ENCODE measurements around the gene PTPRZ1.

PTPRZ1 gene

DNA sequence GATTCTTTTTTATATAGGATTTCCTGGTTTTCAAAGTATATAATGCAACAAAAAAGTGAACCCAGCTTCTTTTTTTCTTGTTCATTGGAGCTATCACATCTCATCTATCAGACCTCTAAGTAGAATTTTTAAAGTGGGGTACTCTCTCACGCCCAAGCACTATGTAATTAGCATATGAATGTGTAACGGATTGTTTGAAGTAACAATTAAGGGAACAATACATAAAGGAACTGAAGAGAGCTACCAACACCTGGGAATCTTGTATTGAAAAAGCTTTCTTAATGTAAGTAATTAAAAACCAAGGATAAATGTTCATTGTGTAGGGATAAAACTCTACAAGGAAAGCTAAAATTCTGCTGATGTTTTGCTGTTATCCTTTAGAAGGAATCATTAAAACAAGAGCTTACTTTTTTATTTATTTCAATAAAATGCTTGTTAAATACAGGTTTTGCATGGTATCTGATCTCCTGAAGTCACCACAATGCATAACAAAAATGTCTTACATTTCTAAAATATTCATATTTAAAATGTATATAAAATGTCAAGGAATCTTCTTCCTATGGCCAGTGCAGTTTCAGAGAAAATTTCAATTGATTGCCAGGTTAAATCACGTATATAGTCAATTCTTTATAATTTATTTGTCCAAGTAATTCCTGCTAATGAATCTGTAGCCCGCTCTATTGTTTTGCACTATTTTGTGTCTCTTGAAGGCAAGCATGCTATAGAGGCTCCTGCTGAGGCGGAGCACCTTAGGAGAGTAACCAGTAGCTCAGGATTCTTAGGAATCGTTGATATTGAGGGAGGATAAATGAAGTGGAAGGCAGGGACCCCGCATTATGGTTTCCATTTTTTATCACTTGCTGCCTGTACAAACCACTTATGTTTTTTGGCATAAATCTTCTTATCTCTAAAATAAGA, 51.6 kb downstream of the PTPRZ1 start:
- no peak for DNase-seq (ENCODE audit: low read depth)
- H3K4me3 ChIP-seq (ENCODE audit: control insufficient read depth, low read depth, low read length), result no peak overlapping the region
- TF ChIP-seq, protein P1, sequence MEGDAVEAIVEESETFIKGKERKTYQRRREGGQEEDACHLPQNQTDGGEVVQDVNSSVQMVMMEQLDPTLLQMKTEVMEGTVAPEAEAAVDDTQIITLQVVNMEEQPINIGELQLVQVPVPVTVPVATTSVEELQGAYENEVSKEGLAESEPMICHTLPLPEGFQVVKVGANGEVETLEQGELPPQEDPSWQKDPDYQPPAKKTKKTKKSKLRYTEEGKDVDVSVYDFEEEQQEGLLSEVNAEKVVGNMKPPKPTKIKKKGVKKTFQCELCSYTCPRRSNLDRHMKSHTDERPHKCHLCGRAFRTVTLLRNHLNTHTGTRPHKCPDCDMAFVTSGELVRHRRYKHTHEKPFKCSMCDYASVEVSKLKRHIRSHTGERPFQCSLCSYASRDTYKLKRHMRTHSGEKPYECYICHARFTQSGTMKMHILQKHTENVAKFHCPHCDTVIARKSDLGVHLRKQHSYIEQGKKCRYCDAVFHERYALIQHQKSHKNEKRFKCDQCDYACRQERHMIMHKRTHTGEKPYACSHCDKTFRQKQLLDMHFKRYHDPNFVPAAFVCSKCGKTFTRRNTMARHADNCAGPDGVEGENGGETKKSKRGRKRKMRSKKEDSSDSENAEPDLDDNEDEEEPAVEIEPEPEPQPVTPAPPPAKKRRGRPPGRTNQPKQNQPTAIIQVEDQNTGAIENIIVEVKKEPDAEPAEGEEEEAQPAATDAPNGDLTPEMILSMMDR (IDR thresholded peaks at IDR 0.05; ENCODE audit: control insufficient read depth, insufficient read depth, low read depth, low read length, missing control alignments), result no peak

DNA sequence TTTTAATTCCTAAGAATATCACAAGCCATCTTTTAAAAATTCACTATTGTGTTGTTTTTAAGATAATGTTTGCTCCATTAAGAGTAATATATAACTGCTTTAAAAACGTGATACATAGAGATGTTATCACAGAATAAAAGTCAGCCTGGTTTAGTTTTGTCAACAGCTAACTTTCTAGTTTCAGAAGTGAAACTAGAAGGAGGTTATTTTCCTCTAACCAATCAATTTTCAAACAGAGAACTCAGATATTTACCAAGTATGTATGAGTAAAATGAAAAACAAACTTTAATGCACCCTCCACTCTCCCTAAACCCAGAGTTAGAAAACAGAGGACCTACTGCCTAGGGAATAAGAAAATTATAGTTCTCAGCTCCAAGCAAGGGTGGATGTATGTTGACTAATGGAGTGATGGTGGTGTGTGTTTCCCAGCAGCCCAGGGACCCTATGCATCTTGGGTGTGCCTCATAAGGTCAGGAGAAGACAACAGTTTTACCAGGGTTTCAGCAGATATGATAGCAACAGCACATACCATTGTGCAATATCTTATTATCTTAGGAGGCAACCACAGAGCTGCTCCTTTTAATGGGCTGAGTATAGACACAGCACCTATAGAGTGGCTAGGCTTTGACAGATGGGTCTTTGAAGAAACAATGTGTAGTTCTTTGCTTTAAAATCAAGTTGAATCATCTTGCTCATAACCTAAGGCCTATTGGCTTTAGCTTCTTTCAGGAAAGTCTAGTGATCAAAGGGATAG, 58.4 kb downstream of the PTPRZ1 start:
- no peak overlapping the region for H3K4me3 ChIP-seq (ENCODE audit: control insufficient read depth, low read depth, low read length)
- DNase-seq (ENCODE audit: low read depth), result no peak
- TF ChIP-seq, protein P1 (IDR thresholded peaks at IDR 0.05; ENCODE audit: control insufficient read depth, insufficient read depth, low read depth, low read length, missing control alignments), result no peak

DNA sequence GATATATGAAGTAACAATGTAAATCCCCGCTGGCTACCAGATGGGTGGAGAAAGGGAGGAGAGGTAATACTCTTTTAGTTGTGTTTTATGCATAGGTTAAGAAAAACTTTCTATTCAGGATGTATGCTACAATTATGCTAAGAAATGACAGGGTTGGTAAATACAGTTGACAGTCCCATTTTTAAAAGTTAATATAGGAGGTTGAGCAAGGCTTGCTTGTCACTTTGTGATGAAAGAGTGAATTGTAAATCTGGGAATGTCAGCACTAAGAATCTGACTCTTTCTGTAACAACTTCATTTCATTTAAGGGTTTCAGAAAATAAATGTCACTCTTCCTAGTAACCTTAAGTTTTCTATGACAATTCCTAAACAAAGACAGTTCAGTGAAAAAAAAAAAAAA, 59.8 kb downstream of the PTPRZ1 start:
- TF ChIP-seq, protein P1 (IDR thresholded peaks at IDR 0.05; ENCODE audit: control insufficient read depth, insufficient read depth, low read depth, low read length, missing control alignments), result no peak

DNA sequence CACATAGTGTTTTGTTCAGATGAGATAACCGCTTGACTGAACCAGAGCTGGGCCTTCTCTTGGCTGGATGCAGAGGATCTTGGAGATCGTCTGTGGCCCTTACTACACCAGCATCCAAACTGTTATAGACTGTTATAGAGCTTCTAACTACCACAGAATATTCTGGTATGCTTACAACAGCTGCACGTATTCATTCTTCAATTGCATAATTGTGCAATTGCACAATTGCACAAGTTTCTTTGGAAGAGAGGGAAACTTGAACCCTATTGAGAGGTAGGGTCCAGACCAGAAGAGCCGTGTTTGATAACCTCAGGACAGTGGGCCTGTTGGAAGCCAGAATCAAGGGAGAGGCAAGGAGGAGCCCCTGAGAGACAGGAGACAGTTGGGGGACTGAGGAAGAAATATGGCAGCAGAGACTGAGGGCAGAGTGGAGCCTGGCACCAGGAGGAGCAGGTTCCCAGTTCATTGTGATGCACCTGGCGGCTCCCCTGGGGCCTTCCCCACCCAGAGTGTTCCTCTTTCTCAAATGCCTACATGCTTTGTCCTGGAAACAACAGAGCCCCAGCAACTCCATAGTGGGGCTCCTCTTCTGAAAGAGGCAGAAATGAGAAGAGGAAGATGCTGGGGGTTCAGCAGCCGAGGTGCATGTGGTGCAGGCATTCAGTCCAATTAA, 64.1 kb downstream of the PTPRZ1 start:
- TF ChIP-seq, protein P1 (IDR thresholded peaks at IDR 0.05; ENCODE audit: control insufficient read depth, insufficient read depth, low read depth, low read length, missing control alignments), result no peak
- DNase-seq (ENCODE audit: low read depth), result no peak
- no peak overlapping the region for H3K4me3 ChIP-seq (ENCODE audit: control insufficient read depth, low read depth, low read length)

More for the DNA sequence above, 59.8 kb downstream of the PTPRZ1 start:
- no peak for DNase-seq (ENCODE audit: low read depth)
- H3K4me3 ChIP-seq (ENCODE audit: control insufficient read depth, low read depth, low read length), result no peak overlapping the region

DNA sequence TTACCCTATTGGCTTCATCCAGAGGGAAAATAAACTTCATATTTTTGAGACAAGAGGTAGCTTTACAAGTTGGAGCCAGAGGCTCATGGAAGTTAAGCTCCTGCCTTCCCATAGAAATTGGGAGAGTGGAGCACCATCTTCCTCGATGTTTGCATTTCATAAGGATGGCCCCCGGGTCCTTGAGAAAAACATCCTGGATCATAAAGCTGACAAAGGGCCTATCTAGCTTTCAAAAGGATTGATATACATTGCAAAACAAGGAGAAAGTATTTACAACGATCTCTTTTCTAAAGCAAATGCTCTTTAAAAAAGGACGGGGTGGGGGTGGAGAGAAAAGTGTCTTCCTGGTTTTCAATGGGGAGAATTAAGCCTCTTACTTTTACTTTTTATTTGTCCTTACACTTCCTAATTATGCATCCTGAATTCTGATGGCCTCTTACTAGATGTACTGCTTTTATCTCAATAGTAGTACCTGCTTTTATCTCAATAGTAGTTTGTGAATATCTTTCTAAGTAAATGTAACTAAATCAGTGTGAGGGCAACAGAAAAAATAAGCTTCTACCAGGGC, 65.6 kb downstream of the PTPRZ1 start:
- no peak for DNase-seq (ENCODE audit: low read depth)
- no peak overlapping the region for H3K4me3 ChIP-seq (ENCODE audit: control insufficient read depth, low read depth, low read length)
- TF ChIP-seq, protein P1 (IDR thresholded peaks at IDR 0.05; ENCODE audit: control insufficient read depth, insufficient read depth, low read depth, low read length, missing control alignments), result no peak

DNA sequence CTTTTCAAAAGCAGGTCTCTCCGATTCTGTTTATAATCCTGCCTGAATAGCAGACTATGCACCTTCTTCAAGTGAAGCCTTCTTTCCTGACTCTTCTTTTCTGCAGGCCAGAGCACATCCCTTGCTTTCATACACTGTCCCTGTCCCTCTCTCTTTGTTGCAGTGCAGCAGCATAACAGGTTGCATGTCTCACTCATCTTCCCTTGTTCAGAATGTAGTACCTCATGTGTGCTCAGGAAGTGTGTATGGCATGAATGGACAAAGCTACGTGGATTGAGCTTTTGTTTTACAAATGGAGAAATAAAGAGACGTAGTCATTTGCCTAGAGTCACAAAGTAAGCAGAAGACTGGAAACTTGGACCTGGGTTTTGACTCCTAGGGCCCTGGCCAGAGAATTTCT, 68.0 kb downstream of the PTPRZ1 start:
- no peak for DNase-seq (ENCODE audit: low read depth)
- TF ChIP-seq, protein P1 (IDR thresholded peaks at IDR 0.05; ENCODE audit: control insufficient read depth, insufficient read depth, low read depth, low read length, missing control alignments), result no peak
- no peak overlapping the region for H3K4me3 ChIP-seq (ENCODE audit: control insufficient read depth, low read depth, low read length)

All from AG09309 (cell line).